Right lobe of liver (tissue), 4 donors: ENCODE measurements around the gene MCM7.

Experiments used
- POLR2A ChIP-seq: fragments of 450-650 bp; IDR thresholded peaks from one replicate; pipeline ENCODE4 v1.6.1; 2017; ENCODE audit warnings: antibody characterized with exemption, mild to moderate bottlenecking
- TF ChIP-seq, protein P1 (sequence below), 4 donors: fragments of 200-600 bp in 3 of 4; fragments of 450-650 bp in 1 of 4; IDR thresholded peaks; one replicate each; pipeline versions ENCODE4 v1.5.1 to v1.8.0; 2016 to 2022; ENCODE audit warnings: antibody characterized with exemption in 4 of 4, mild to moderate bottlenecking in 2 of 4
- donor health status: DM: no; HTN: no; CAD: no.
- donor health status: DM: no; HTN: no; CAD: no.
- donor health status: DM: no; HTN: yes; CAD: no.

- TF ChIP-seq, protein P1, sequence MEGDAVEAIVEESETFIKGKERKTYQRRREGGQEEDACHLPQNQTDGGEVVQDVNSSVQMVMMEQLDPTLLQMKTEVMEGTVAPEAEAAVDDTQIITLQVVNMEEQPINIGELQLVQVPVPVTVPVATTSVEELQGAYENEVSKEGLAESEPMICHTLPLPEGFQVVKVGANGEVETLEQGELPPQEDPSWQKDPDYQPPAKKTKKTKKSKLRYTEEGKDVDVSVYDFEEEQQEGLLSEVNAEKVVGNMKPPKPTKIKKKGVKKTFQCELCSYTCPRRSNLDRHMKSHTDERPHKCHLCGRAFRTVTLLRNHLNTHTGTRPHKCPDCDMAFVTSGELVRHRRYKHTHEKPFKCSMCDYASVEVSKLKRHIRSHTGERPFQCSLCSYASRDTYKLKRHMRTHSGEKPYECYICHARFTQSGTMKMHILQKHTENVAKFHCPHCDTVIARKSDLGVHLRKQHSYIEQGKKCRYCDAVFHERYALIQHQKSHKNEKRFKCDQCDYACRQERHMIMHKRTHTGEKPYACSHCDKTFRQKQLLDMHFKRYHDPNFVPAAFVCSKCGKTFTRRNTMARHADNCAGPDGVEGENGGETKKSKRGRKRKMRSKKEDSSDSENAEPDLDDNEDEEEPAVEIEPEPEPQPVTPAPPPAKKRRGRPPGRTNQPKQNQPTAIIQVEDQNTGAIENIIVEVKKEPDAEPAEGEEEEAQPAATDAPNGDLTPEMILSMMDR (IDR thresholded peaks at IDR 0.05), result no peak
- TF ChIP-seq POLR2A, result no peak
Measured at GRCh38 chr7:100107890-100108289, 6.7 kb upstream of the MCM7 start.
